Measurements from ENCODE around the gene LRRC51. TPM values are rescaled to one million over a fixed set of nuclear protein-coding genes. Genes with fewer than 3 reads are reported as not detected.
"Not testable (repeated sequence)": the region's sequence is repeated elsewhere in the genome, so short reads cannot be mapped to it uniquely, and the experiment has no call there.

Gene LRRC51
- total and polyA plus RNA-seq, 8 donors, result 2.9 to 9.4 (median 4.9) TPM

- intact Hi-C loops (cut with DNase I), result no loop called here
- ATAC-seq (no peak), FAIRE-seq (no peak), DNase-seq (no peak)
- no peak for TF ChIP-seq CTCF (IDR thresholded peaks at IDR 0.05)
- 86 to 88% methylated on average over 11 of the region's 11 CpGs for WGBS, 2 donors
- H3K9me3 ChIP-seq, result no peaks in the 10 kb centered on the region
- no peaks in the 10 kb centered on the region for H3K27me3 ChIP-seq
- no peak overlapping the region for H3K4me3 ChIP-seq
- no peaks in the 10 kb centered on the region for H3K36me3 ChIP-seq
- H3K27ac ChIP-seq, result no peak overlapping the region
- H3K4me1 ChIP-seq, result no peaks in the 10 kb centered on the region
Measured at GRCh38 chr11:72139500-72139899, 58.9 kb downstream of the LRRC51 start.

GRCh38 chr11:72140661-72141060, 60.0 kb downstream of the LRRC51 start:
- FAIRE-seq (no peak), DNase-seq (no peak), ATAC-seq (no peak)
- no peaks in the 10 kb centered on the region for H3K9me3 ChIP-seq
- no peaks in the 10 kb centered on the region for H3K36me3 ChIP-seq
- TF ChIP-seq CTCF (IDR thresholded peaks at IDR 0.05), result no peak
- no peak overlapping the region for H3K4me3 ChIP-seq
- WGBS, 2 donors, result 80 to 84% methylated on average over 2 of the region's 2 CpGs
- H3K4me1 ChIP-seq, result no peaks in the 10 kb centered on the region
- no peaks in the 10 kb centered on the region for H3K27me3 ChIP-seq
- intact Hi-C loops (cut with DNase I), result no loop called here
- no peak overlapping the region for H3K27ac ChIP-seq

- Histone ChIP-seq H3K9me3 (no peaks in the 10 kb centered on the region), H3K4me3 (no peak overlapping the region), H3K36me3 (no peaks in the 10 kb centered on the region), H3K27ac (no peak overlapping the region), H3K4me1 (no peaks in the 10 kb centered on the region), H3K27me3 (no peaks in the 10 kb centered on the region)
- FAIRE-seq (no peak), ATAC-seq (no peak), DNase-seq (no peak)
- no peak for TF ChIP-seq CTCF (IDR thresholded peaks at IDR 0.05)
- intact Hi-C loops (cut with DNase I), result no loop called here
- WGBS, 2 donors, result 57 to 66% methylated on average over 3 of the region's 3 CpGs
Measured at GRCh38 chr11:72141066-72141465, 60.4 kb downstream of the LRRC51 start.

GRCh38 chr11:72142086-72142485, 61.4 kb downstream of the LRRC51 start:
- H3K9me3 ChIP-seq; H3K4me3 ChIP-seq; H3K36me3 ChIP-seq; FAIRE-seq; H3K4me1 ChIP-seq; H3K27me3 ChIP-seq; ATAC-seq; intact Hi-C loops (cut with DNase I); DNase-seq; H3K27ac ChIP-seq: not testable (repeated sequence)
- 26 to 38% methylated on average over 1 of the region's 1 CpG for WGBS, 2 donors

GRCh38 chr11:72142543-72142942, 61.9 kb downstream of the LRRC51 start:
- FAIRE-seq; intact Hi-C loops (cut with DNase I); H3K4me1 ChIP-seq; H3K9me3 ChIP-seq; H3K4me3 ChIP-seq; H3K27ac ChIP-seq; ATAC-seq; H3K36me3 ChIP-seq; H3K27me3 ChIP-seq; DNase-seq: not testable (repeated sequence)
- 71 to 73% methylated on average over 1 of the region's 1 CpG for WGBS, 2 donors

GRCh38 chr11:72144807-72145565, 64.3 kb downstream of the LRRC51 start:
- H3K4me1 ChIP-seq, result no peaks in the 10 kb centered on the region
- DNase-seq, result no peak
- intact Hi-C loops (cut with DNase I), result no loop called here
- H3K36me3 ChIP-seq, result no peaks in the 10 kb centered on the region
- no peaks in the 10 kb centered on the region for H3K27me3 ChIP-seq
- H3K9me3 ChIP-seq, result no peaks in the 10 kb centered on the region
- no peak for ATAC-seq
- no peak for TF ChIP-seq CTCF (IDR thresholded peaks at IDR 0.05)
- no peak for FAIRE-seq
- no peak overlapping the region for H3K27ac ChIP-seq
- WGBS, 2 donors, result 79 to 84% methylated on average over 4 of the region's 4 CpGs
- H3K4me3 ChIP-seq, result no peak overlapping the region

All from pancreas (tissue), 10 donors.